ENCODE results near the gene NFIB. TPM values are rescaled to one million over a fixed set of nuclear protein-coding genes. Genes with fewer than 3 reads are reported as not detected.

The NFIB gene
- total RNA-seq, 1 experiment from 2014 or later: 18.6 TPM

DNA sequence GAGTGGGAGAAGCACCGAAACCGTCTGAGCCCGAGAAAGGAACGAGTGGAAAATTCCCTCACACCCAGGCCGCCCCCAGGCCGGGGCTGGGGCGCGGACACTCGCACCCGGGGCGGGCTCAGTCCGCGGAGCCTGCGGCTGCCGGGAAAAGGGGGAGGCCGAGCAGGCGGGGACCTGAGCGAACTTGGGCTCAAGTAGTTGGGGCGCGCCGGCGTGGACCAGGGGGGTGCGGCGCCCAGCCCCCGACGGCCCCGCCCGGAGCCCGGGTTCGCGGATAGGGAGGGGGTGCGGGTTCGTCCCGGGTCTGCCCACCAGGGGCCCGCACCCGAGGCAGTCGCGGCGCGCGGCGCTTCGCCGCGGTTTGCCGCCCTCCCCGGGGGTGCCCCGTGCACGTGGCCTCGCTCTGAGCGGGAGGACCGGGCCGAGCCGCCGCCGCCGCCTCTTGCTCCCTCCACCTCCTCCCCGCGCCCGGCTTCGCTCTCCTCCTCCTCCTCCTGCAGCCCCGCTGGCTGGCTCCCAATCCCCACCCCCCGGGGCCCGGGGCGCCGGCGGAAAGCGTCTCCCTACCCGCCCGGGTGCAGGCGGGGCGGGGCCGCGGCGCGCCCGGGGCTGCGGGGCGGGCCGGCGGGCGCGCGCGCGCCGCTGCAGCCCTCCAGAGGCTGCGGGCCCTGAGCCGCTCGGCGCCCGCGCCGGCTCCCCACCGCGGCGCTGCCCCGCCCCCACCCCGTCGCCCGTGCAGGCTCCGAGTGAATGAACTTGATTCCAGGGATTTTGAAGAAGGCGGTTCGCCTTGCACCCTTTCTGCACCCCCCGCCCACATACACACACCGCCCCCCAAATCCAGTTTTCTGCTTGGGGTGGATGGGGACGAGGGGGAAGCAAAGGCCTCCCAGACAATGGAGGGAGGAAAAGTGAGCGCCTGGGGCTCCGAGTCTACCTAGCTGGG is 1.3 kb upstream of the NFIB start:
- peak; percentile 49 for ATAC-seq
- no TSS peak for BruUV-seq (replicated peaks)
- CTCF ChIA-PET: no interaction called here
- peak; percentile 67 for TF ChIP-seq EZH2phosphoT487 (IDR thresholded peaks at IDR 0.05; ENCODE audit: borderline replicate concordance, low read length)
- TF ChIP-seq, protein P1, sequence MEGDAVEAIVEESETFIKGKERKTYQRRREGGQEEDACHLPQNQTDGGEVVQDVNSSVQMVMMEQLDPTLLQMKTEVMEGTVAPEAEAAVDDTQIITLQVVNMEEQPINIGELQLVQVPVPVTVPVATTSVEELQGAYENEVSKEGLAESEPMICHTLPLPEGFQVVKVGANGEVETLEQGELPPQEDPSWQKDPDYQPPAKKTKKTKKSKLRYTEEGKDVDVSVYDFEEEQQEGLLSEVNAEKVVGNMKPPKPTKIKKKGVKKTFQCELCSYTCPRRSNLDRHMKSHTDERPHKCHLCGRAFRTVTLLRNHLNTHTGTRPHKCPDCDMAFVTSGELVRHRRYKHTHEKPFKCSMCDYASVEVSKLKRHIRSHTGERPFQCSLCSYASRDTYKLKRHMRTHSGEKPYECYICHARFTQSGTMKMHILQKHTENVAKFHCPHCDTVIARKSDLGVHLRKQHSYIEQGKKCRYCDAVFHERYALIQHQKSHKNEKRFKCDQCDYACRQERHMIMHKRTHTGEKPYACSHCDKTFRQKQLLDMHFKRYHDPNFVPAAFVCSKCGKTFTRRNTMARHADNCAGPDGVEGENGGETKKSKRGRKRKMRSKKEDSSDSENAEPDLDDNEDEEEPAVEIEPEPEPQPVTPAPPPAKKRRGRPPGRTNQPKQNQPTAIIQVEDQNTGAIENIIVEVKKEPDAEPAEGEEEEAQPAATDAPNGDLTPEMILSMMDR (conservative IDR thresholded peaks at IDR 0.05; ENCODE audit: low read depth, low read length): no peak
- Histone ChIP-seq H3K9me3 (ENCODE audit: low read length) (no peaks in the 10 kb centered on the region), H3K4me2 (ENCODE audit: low read length) (peak overlapping the region; percentile 89), H2AFZ (ENCODE audit: low read length) (peak overlapping the region; percentile 77), H3K4me1 (ENCODE audit: insufficient read depth, low read length) (peaks cover 35% of the 10 kb centered on the region), H3K4me3 (ENCODE audit: low read length) (peak overlapping the region; percentile 75), H3K79me2 (ENCODE audit: low read length) (peaks cover 63% of the 10 kb centered on the region), H3K9ac (ENCODE audit: low read length) (peak overlapping the region; percentile 90), H3F3A (ENCODE audit: low read length, unreplicated experiment) (peaks cover 6% of the 10 kb centered on the region), H4K20me1 (ENCODE audit: low read length) (peaks cover 14% of the 10 kb centered on the region; the same call in 1 of the 2 replicates), H3K27ac (ENCODE audit: low read length) (peak overlapping the region; percentile 93), H3K36me3 (ENCODE audit: low read depth, low read length) (no peaks in the 10 kb centered on the region), H3K9me2 (replicated peaks; ENCODE audit: low read length) (no peaks in the 10 kb centered on the region), H3K27me3 (ENCODE audit: low read length) (no peaks in the 10 kb centered on the region)
- peak; percentile 85 for DNase-seq
- POLR2A ChIA-PET (ENCODE audit: unreplicated experiment): interaction anchor here (0.5 to 0.9 kb wide), 4 partner anchors 85 to 194 kb away, joined by 3 to 8 read pairs (median 5); no protein-coding TSS in a partner anchor
- intact Hi-C loops (cut with micrococcal nuclease): loop anchor here (2.0 to 10.0 kb wide), 4 partner anchors 64 to 280 kb away; no protein-coding TSS in a partner anchor

DNA sequence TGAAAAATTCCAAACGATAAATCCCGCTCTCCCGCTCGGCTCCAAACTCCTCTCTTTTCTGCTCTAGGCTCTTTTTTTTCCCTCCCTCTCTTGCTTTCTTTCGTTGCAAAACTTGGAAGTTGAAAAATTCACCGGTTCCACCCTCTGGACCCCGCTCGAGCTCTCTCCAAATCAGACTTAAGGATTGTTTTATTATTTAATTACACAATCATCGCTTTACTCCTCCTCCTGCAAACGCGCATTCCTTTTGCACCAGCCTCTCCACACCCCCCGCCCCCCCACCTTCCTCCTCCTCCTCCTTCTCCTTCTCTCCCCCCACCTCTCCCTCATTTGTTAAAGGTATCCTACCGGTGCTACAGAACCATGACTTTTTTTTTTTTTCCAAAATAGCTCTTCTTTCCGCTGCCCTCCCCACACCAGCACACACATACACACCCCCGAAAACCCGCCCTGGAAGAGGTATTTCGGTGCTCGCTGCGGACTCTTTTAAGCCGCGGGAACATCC is 535 bp upstream of the NFIB start:
- no peaks in the 10 kb centered on the region for H3K9me2 ChIP-seq (replicated peaks; ENCODE audit: low read length)
- no peak for TF ChIP-seq EZH2phosphoT487 (IDR thresholded peaks at IDR 0.05; ENCODE audit: borderline replicate concordance, low read length)
- peak overlapping the region; percentile 93 for H3K27ac ChIP-seq (ENCODE audit: low read length)
- peaks cover 35% of the 10 kb centered on the region for H3K4me1 ChIP-seq (ENCODE audit: insufficient read depth, low read length)
- H4K20me1 ChIP-seq (ENCODE audit: low read length): peaks cover 14% of the 10 kb centered on the region; the same call in 1 of the 2 replicates
- ATAC-seq: peak; percentile 39
- H3K27me3 ChIP-seq (ENCODE audit: low read length): no peaks in the 10 kb centered on the region
- no peaks in the 10 kb centered on the region for H3K36me3 ChIP-seq (ENCODE audit: low read depth, low read length)
- ChIA-PET CTCF (no interaction called here), POLR2A (ENCODE audit: unreplicated experiment) (interaction anchor here (0.5 to 0.9 kb wide), 6 partner anchors 86 to 1496 kb away, joined by 3 to 11 read pairs (median 5); no protein-coding TSS in a partner anchor)
- H3K9ac ChIP-seq (ENCODE audit: low read length): peak overlapping the region; percentile 90
- DNase-seq: peak; percentile 82
- H2AFZ ChIP-seq (ENCODE audit: low read length): peak overlapping the region; percentile 77
- H3K9me3 ChIP-seq (ENCODE audit: low read length): no peaks in the 10 kb centered on the region
- H3K4me3 ChIP-seq (ENCODE audit: low read length): peak overlapping the region; percentile 75
- no TSS peak for BruUV-seq (replicated peaks)
- H3F3A ChIP-seq (ENCODE audit: low read length, unreplicated experiment): peaks cover 4% of the 10 kb centered on the region
- peak overlapping the region; percentile 89 for H3K4me2 ChIP-seq (ENCODE audit: low read length)
- H3K79me2 ChIP-seq (ENCODE audit: low read length): peaks cover 64% of the 10 kb centered on the region
- intact Hi-C loops (cut with micrococcal nuclease): loop anchor here (2.0 to 10.0 kb wide), 4 partner anchors 64 to 280 kb away; no protein-coding TSS in a partner anchor

DNA sequence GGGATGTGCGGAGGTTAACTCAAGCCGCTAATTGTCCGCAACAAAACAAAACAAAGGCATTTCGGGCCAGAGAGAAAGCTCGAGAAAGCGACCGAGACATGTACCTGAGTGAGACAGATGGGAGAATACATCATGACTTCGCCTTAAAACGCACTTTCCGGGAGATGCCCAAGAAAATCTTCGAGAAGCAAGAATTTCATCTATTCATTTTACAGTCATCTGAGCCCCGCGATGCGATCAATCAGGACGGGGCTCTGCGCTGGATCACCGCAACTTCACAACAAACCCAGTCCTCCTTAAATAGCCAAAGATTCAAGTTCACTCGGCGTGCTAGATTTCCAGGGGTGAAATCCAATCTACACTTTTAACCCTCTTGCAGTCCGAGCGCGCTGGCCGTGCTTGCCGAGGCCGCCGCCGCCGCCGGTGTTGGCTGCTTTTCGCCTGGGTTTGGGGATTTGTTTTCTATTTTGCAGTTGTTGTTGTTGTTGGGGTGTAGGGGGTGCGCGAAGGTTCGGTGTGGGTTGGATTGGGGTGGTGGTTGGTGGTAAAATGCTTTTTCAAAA is 482 bp downstream of the NFIB start:
- Histone ChIP-seq H3K9me3 (ENCODE audit: low read length) (no peaks in the 10 kb centered on the region), H3K9ac (ENCODE audit: low read length) (peak overlapping the region; percentile 95), H3K9me2 (replicated peaks; ENCODE audit: low read length) (no peaks in the 10 kb centered on the region), H3K4me3 (ENCODE audit: low read length) (peak overlapping the region; percentile 93), H3K27me3 (ENCODE audit: low read length) (no peaks in the 10 kb centered on the region), H3F3A (ENCODE audit: low read length, unreplicated experiment) (no peaks in the 10 kb centered on the region), H3K4me2 (ENCODE audit: low read length) (peak overlapping the region; percentile 92), H3K4me1 (ENCODE audit: insufficient read depth, low read length) (peaks cover 34% of the 10 kb centered on the region), H3K79me2 (ENCODE audit: low read length) (peaks cover 64% of the 10 kb centered on the region), H3K27ac (ENCODE audit: low read length) (peak overlapping the region; percentile 83), H3K36me3 (ENCODE audit: low read depth, low read length) (no peaks in the 10 kb centered on the region), H4K20me1 (ENCODE audit: low read length) (peaks cover 21% of the 10 kb centered on the region), H2AFZ (ENCODE audit: low read length) (peak overlapping the region; percentile 61)
- POLR2A ChIA-PET (ENCODE audit: unreplicated experiment): interaction anchor here (0.6 kb wide), 1 partner anchor 784 kb away, joined by 4 read pairs; no protein-coding TSS in a partner anchor
- TF ChIP-seq, protein P1 (conservative IDR thresholded peaks at IDR 0.05; ENCODE audit: low read depth, low read length): no peak
- TF ChIP-seq EZH2 (IDR thresholded peaks at IDR 0.05; ENCODE audit: low read length, unreplicated experiment) (no peak), EZH2phosphoT487 (IDR thresholded peaks at IDR 0.05; ENCODE audit: borderline replicate concordance, low read length) (no peak)
- CTCF ChIA-PET: no interaction called here
- BruUV-seq (replicated peaks): TSS peak; percentile 50
- DNase-seq (peak; percentile 26), ATAC-seq (no peak)
- intact Hi-C loops (cut with micrococcal nuclease): loop anchor here (5.0 to 10.0 kb wide), 3 partner anchors 136 to 279 kb away; no protein-coding TSS in a partner anchor

Data from PC-3 (cell line).